GM18517 (cell line): Measurements from ENCODE around the gene PNLIPRP1.

Experiments used
- ATAC-seq: cut with Tn5 transposase; IDR thresholded peaks from one replicate; pipeline ENCODE4 v1.9.1; 2021; ENCODE audit warnings: mild to moderate bottlenecking, moderate library complexity; ENCODE audit not compliant: unreplicated experiment

PNLIPRP1 gene

GRCh38 chr10:116629340-116629739, 38.6 kb downstream of the PNLIPRP1 start:
- no peak for ATAC-seq

GRCh38 chr10:116630020-116630419, 39.3 kb downstream of the PNLIPRP1 start:
- ATAC-seq: no peak

GRCh38 chr10:116631871-116632295, 41.1 kb downstream of the PNLIPRP1 start:
- no peak for ATAC-seq

DNA sequence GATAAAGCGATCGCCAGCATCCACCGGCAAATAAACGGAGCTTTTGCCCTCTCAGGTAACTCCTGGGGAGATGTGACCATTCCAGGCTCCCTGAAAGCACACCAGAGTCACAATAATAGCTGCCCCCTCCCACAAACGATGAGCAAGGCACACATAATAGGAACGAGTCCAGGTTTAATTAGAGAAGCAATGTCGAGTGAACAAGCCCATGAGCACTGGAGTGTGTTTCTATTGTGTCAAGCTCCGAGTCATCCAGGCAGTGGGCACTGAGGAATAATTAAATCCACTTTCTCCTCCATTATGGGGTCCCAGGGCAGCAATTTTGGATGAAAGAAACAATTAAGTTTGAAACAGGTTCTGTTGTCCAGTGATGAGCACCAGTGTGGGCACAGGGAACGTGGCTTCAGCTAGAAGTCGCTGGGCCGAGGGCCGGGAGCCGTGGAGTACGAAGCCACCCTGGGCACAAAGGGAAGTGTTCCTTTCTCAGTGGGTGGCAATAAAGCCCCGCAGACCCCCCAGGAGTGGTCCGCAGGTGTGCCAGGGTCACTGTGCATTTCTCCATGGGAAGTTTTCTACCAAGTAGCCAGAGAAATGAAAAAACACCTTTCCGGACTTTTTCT, 41.9 kb downstream of the PNLIPRP1 start:
- ATAC-seq: no peak

DNA sequence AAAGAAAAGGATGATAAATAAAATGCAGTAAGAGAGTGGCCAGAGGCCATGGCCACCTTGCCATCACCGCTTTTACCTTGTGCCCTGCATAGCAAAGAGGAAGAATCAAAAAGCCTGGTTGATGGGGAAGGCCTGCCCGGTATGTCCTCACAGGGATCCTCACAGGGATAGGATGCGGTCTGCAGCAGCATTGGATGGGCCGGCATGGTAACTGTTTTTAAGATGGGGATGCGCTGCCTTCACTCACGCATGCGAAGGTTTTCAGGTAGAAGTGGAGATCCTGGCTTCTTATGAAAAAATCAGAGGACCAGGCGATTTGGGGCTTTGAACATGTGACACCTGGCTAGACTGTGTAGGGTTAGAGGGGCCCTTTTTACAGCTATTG, 42.4 kb downstream of the PNLIPRP1 start:
- no peak for ATAC-seq

DNA sequence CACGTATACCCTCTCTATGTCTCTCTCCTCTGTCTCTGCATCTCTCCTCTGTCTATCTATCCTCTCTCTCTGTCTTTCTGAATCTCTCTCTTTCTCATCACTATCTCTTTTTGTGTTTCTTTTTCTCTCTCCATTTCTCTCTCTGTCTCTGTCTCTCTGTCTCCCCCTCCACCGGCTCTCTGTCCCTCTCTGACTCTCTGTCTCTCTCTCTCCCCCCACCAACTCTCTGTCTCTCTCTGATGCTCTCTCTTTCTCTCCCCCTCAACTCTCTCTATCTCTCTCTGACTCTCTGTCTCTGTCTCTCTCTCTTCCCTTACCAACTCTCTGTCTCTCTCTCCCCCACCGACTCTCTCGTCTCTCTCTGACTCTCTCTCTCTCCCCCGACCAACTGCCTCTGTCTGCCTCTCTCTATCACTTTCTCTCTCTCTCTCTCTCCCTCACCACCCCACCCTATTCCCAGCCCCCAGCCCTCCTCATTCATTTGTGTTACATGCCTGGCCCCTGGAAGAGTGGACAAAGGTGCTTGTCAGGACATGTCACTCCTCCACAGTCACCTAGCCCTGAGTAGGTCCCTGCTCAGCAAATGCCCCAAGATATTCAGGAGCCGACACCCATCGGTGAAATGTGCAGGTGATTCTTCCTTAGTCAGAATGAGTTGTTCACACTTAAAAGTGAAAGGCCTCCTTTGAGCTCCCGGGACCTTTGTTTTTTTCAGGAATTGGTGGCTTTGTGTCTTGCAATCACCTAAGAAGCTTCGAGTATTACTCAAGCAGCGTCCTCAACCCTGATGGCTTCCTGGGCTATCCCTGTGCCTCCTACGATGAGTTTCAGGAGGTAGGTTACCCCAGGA, 43.6 kb downstream of the PNLIPRP1 start:
- ATAC-seq: no peak

- ATAC-seq: no peak
These were observed 45.6 kb downstream of the PNLIPRP1 start for GRCh38 chr10:116636385-116636784.

DNA sequence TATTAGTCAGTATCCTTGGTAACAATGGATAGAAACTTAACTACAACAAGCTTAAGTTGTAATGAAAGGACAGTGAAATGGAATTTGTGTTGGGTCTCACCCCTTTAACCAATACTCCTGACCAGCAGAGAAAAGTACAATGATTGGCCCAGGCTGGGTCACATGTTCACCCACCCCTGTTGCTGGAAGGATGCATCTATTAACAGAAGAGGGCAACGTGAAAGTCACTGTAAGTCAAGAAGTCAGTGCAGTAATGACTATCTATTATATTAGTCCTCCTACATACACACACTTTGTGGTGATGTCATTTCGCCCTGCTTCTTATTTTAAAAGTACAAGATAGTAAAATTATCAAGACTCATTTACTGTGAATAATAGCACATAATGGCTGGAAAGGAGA, 46.2 kb downstream of the PNLIPRP1 start:
- no peak for ATAC-seq

DNA sequence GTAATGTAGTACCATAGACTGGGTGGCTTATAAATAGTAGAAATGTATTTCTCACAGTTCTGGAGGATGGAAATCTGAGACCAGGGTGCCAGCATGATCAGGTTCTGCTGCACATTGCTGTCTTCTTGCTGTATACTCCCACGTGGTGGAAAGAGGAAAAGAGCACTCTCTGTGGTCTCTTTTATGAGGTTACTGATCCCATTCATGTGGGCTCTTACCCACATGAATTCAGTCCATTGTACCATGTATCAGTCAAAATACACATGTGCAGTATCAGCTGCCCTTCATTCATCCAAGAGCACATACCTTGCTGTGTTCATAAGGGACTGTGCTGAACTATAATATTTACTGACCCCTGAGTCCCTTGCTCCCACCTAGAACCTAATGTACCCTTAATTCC, 47.1 kb downstream of the PNLIPRP1 start:
- ATAC-seq: no peak

- ATAC-seq: no peak
These were observed 55.7 kb downstream of the PNLIPRP1 start for GRCh38 chr10:116646502-116646901.

DNA sequence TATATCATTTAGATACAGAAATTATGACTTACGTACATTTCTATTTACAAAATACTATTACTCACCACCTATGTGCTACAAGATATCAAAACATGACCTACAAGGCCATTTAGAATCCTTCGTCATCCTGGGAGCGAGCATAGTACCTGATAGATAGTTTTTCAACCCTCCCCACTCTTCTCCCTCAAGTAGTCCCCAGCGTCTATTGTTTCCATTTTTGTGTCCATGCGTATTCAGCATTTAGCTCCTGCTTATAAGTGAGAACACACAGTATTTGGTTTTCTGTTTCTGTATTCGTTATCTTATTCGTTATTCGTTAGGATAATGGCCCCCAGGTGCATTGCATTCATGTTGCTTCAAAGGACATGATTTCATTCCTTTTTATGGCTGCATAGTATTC, 58.1 kb downstream of the PNLIPRP1 start:
- ATAC-seq: no peak

DNA sequence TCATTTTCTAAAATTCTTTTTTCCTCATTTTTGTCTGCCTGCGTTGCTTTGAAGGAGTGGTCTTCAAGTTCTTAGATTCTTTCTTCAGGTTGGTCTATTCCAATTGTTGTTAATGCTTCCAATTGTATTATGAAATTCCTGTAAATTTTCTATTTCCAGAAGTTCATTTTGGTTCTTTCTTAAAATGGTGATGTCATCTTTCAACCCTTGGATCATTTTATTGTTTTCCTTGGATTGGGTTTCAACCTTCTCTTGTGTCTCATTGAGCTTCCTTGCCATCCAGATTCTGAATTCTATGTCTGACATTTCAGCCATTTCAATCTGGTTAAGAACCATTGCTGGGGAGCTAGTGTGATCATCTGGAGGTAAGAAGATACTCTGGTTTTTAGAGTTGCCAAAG, 63.1 kb downstream of the PNLIPRP1 start:
- no peak for ATAC-seq

- ATAC-seq: no peak
These were observed 64.1 kb downstream of the PNLIPRP1 start for GRCh38 chr10:116654816-116655215.

DNA sequence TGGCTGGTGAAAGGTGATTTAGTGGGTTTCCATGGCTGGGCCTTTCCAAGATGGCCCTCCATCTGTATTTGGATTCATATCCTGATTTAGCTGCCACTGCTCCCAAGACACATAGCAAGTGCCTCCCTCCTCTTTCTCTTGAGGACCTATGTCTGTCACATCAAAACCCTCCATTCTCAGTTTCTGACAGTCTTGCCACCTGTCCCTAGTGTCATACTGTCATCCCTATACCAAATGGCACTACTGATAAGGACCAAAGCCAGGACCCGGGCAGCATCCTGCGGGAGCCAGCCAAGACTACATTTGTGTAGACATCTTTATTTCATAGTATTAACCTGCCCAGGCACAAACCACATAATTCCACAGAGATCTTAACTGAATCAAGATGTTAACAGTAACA, 64.8 kb downstream of the PNLIPRP1 start:
- no peak for ATAC-seq

DNA sequence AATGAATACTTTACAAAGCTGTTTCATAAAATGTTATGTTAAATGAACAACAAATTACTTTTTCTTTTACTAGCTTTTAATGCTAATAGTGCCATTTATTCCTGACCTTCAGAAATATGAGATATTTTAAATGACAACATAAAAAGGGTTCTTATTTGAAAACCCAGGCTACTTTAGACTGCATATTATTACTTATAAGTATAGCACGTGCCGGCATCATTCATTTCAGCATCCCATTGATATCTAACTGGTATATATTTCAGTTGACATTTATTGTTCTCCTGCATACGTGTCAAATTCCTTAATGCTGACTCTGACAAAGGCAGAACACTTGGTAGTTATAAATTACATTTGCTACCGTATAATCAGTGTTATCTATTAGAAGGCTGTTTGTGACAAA, 65.3 kb downstream of the PNLIPRP1 start:
- ATAC-seq: no peak

DNA sequence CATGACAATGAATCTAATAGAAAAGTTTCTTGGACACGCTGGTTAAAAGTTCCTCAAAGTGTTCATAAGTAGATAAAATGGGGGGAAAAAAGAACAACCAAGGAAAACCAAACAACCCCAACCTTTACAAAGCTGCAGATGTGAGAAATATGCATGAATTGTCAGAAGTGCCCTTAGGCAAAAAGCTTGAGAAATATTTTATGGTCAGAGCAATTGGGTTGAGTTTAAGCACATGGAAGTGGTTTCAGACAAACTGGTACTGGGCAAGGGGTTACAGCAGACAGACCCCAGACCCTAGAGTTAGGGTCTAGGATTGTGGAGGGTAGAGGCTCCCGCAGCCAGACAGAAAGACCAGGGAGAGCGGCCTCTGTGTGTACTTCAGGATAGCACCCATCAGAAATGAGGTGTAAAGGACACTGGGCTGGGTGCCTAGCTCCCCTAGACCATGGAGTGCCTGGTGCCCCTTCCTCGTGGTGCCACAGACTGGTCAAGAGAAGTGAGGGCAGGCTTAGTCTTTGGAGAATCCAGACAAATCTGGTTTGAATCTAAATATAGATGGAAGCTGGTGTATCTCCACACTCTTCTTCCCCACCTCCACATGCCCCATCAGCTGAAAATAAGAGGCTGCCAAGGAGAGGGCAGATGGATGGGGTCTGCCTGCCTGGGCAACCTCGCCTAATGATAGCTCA, 67.2 kb downstream of the PNLIPRP1 start:
- no peak for ATAC-seq
